ENCODE results near the gene ANKRD36. TPM values are rescaled to one million over a fixed set of nuclear protein-coding genes. Genes with fewer than 3 reads are reported as not detected.
"Not testable (repeated sequence)": the region's sequence is repeated elsewhere in the genome, so short reads cannot be mapped to it uniquely, and the experiment has no call there.

Gene ANKRD36
- total RNA-seq (2022): 20.6 and 29.8 TPM in 2 replicates
- percentile 83 among the genes with signal in this experiment for Bru-seq, nascent RNA
- BruChase-seq, experiment 1, labeled RNA remaining after a 6-hour chase: percentile 78 among the genes with signal in this experiment
- percentile 90 among the genes with signal in this experiment for BruChase-seq, experiment 2, labeled RNA remaining after a 2-hour chase
- long read RNA-seq, partial matches to known transcripts: 0 of 5 reads
- long read RNA-seq, other reads (novel, unspliced or antisense): 3 of 5 reads

DNA sequence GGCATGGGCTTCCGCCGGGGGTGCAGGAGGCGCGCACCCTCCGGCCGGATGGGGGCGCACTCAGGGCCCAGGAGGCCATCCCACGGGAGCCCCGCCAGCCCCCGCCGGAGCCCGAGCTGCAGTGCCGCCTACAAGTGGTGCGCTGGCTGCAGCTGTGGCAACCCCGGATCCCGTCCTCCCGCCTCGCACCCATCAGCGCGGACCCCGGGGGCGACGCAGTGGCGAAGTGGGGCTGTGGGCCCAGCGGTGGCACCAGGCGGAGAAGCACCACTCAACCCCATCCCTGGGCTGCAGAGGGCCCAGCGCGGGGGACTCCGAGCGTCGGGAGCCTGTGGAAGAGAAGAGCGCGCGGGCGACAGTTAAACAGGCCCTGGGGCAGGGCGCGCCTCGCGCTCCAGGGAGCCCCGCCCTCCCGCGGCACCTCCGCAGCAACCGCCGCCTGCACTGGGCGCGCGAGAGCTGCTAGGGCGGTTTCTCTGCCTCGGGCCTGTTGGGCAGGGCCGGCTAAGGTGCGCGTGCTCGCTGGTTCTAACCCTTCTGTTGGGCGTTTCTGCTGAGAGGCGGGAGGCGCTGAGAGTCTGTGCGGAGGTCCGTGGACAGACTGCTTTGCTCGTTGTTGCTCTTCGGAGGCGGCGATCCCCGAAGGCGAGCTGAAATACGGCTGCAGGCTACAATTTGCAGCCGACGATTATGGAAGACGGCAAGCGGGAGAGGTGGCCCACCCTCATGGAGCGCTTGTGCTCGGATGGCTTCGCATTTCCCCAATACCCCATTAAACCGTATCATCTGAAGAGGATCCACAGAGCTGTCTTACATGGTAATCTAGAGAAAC, at the start of gene ANKRD36:
Gene ANKRD36, plus strand, starts transcription at position 104 of the 832 bp plus-strand sequence. Its CDS starts 587 bp downstream, at position 691.
- H3K36me3 Mint-ChIP-seq (ENCODE audit: insufficient read depth, unreplicated experiment); BruUV-seq (replicated peaks); H3K4me1 Mint-ChIP-seq (ENCODE audit: insufficient read depth, unreplicated experiment); H3K9me3 Mint-ChIP-seq (ENCODE audit: unreplicated experiment): not testable (repeated sequence)
- ChIA-PET CTCF (interaction anchor here (0.6 to 3.8 kb wide), 14 partner anchors 17 to 857 kb away, joined by 3 to 25 read pairs (median 3); partner anchors contain the start of gene ANKRD39), POLR2A (interaction anchor here (1.0 to 2.5 kb wide), 6 partner anchors 245 to 853 kb away, joined by 3 to 39 read pairs (median 8); partner anchors contain the start of genes ANKRD39 and CNNM3)
- TF ChIP-seq CTCF (IDR thresholded peaks at IDR 0.05; ENCODE audit: unreplicated experiment): peak; percentile 55
- Mint-ChIP-seq H3K4me3 (ENCODE audit: unreplicated experiment) (peak within 1 kb of the TSS; percentile 90), H3K27me3 (ENCODE audit: insufficient read depth, unreplicated experiment) (peaks cover 32% of the 10 kb centered on the region), H3K27ac (ENCODE audit: low read depth, unreplicated experiment) (peak within 1 kb of the TSS; percentile 90)
- intact Hi-C loops (cut with micrococcal nuclease): loop anchor here (2.0 kb wide), 1 partner anchor 254 kb away; the partner anchor contains the start of gene ANKRD39
- DNase-seq (ENCODE audit: unreplicated experiment): peak; percentile 76

- H3K27ac Mint-ChIP-seq (ENCODE audit: low read depth, unreplicated experiment); H3K9me3 Mint-ChIP-seq (ENCODE audit: unreplicated experiment); H3K4me1 Mint-ChIP-seq (ENCODE audit: insufficient read depth, unreplicated experiment); CTCF ChIA-PET; DNase-seq (ENCODE audit: unreplicated experiment); H3K4me3 Mint-ChIP-seq (ENCODE audit: unreplicated experiment); POLR2A ChIA-PET; intact Hi-C loops (cut with micrococcal nuclease); BruUV-seq (replicated peaks); H3K36me3 Mint-ChIP-seq (ENCODE audit: insufficient read depth, unreplicated experiment): not testable (repeated sequence)
- H3K27me3 Mint-ChIP-seq (ENCODE audit: insufficient read depth, unreplicated experiment): peaks cover 58% of the 10 kb centered on the region
Observed at GRCh38 chr2:97066030-97066429, 46.9 kb upstream of the ANKRD36 start.

DNA sequence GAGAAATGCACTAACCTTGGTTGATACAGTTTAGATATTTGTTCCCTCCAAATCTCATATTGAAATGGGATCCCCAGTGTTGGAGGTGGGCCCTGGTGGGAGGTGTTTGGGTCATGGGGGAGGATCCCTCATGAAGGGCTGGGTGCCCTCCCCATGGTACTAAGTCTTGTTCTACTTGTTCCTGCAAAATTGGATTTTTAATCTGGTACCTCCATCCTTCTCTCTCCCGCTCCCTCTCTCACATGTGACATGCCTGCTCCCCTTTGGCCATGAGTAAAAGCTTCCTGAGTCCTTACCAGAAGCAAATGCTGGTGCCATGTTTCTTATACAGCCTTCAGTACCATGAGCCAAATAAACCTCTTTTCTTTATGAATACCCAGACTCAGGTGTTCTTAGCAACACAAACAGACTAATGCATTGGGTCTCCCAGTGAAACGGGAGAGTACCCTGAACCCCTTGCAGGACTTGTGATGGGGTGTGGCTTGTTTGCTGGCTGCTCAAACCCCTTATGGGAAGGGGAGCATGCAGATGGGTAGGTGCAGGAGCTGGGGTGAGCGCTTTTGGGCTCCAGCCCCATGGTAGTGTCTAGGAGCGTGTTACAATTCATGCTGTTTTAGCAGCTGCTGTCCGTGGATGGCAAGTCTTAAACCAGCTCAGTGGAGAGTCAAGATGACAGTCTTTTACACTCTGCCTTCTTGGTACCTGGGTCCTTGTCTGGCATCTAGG, 45.5 kb upstream of the ANKRD36 start:
- no peak overlapping the region for H3K27ac Mint-ChIP-seq (ENCODE audit: low read depth, unreplicated experiment)
- no TSS peak for BruUV-seq (replicated peaks)
- no peaks in the 10 kb centered on the region for H3K36me3 Mint-ChIP-seq (ENCODE audit: insufficient read depth, unreplicated experiment)
- intact Hi-C loops (cut with micrococcal nuclease): no loop called here
- H3K9me3 Mint-ChIP-seq (ENCODE audit: unreplicated experiment): no peaks in the 10 kb centered on the region
- H3K4me3 Mint-ChIP-seq (ENCODE audit: unreplicated experiment): no peak overlapping the region
- ChIA-PET CTCF (interaction anchor here (0.5 to 1.1 kb wide), 2 partner anchors 58 to 284 kb away, joined by 3 read pairs; no protein-coding TSS in a partner anchor), POLR2A (no interaction called here)
- peaks cover 56% of the 10 kb centered on the region for H3K27me3 Mint-ChIP-seq (ENCODE audit: insufficient read depth, unreplicated experiment)
- no peak for DNase-seq (ENCODE audit: unreplicated experiment)
- TF ChIP-seq CTCF (IDR thresholded peaks at IDR 0.05; ENCODE audit: unreplicated experiment): no peak
- no peaks in the 10 kb centered on the region for H3K4me1 Mint-ChIP-seq (ENCODE audit: insufficient read depth, unreplicated experiment)

GRCh38 chr2:97068074-97068473, 44.9 kb upstream of the ANKRD36 start:
- intact Hi-C loops (cut with micrococcal nuclease): no loop called here
- Mint-ChIP-seq H3K36me3 (ENCODE audit: insufficient read depth, unreplicated experiment) (no peaks in the 10 kb centered on the region), H3K4me1 (ENCODE audit: insufficient read depth, unreplicated experiment) (no peaks in the 10 kb centered on the region), H3K4me3 (ENCODE audit: unreplicated experiment) (no peak overlapping the region), H3K27ac (ENCODE audit: low read depth, unreplicated experiment) (no peak overlapping the region), H3K9me3 (ENCODE audit: unreplicated experiment) (no peaks in the 10 kb centered on the region), H3K27me3 (ENCODE audit: insufficient read depth, unreplicated experiment) (peaks cover 50% of the 10 kb centered on the region)
- DNase-seq (ENCODE audit: unreplicated experiment): no peak
- BruUV-seq (replicated peaks): no TSS peak
- TF ChIP-seq CTCF (IDR thresholded peaks at IDR 0.05; ENCODE audit: unreplicated experiment): no peak
- POLR2A ChIA-PET: no interaction called here
- CTCF ChIA-PET: interaction anchor here (1.1 kb wide), 1 partner anchor 58 kb away, joined by 3 read pairs; no protein-coding TSS in a partner anchor

- H3K4me3 Mint-ChIP-seq (ENCODE audit: unreplicated experiment); H3K4me1 Mint-ChIP-seq (ENCODE audit: insufficient read depth, unreplicated experiment); DNase-seq (ENCODE audit: unreplicated experiment); H3K9me3 Mint-ChIP-seq (ENCODE audit: unreplicated experiment); H3K36me3 Mint-ChIP-seq (ENCODE audit: insufficient read depth, unreplicated experiment); intact Hi-C loops (cut with micrococcal nuclease); H3K27ac Mint-ChIP-seq (ENCODE audit: low read depth, unreplicated experiment); CTCF ChIA-PET; BruUV-seq (replicated peaks); POLR2A ChIA-PET: not testable (repeated sequence)
- peaks cover 46% of the 10 kb centered on the region for H3K27me3 Mint-ChIP-seq (ENCODE audit: insufficient read depth, unreplicated experiment)
Observed at GRCh38 chr2:97068722-97069121, 44.2 kb upstream of the ANKRD36 start.

GRCh38 chr2:97070915-97071314, 42.0 kb upstream of the ANKRD36 start:
- peaks cover 30% of the 10 kb centered on the region for H3K27me3 Mint-ChIP-seq (ENCODE audit: insufficient read depth, unreplicated experiment)
- POLR2A ChIA-PET; H3K4me3 Mint-ChIP-seq (ENCODE audit: unreplicated experiment); BruUV-seq (replicated peaks); DNase-seq (ENCODE audit: unreplicated experiment); CTCF ChIA-PET; H3K9me3 Mint-ChIP-seq (ENCODE audit: unreplicated experiment); H3K27ac Mint-ChIP-seq (ENCODE audit: low read depth, unreplicated experiment); H3K4me1 Mint-ChIP-seq (ENCODE audit: insufficient read depth, unreplicated experiment); intact Hi-C loops (cut with micrococcal nuclease); H3K36me3 Mint-ChIP-seq (ENCODE audit: insufficient read depth, unreplicated experiment): not testable (repeated sequence)
